Raji (cell line): ENCODE results near the gene AMFR.

ENCODE experiments used
- POLR2A ChIP-seq: IDR thresholded peaks from 2 replicates; pipeline ENCODE4 v1.6.1; 2011; ENCODE audit warnings: low read depth, low read length, control low read depth; ENCODE audit not compliant: insufficient read depth

The AMFR gene

GRCh38 chr16:56425439-56425832 is at the start of gene AMFR:
TSS of gene AMFR (minus strand) at chr16:56425545. CDS start at chr16:56425327, 218 bp downstream.
- 0 out of 2 replicates have a peak, but pooled peaks have one; percentile 51 for TF ChIP-seq POLR2A

GRCh38 chr16:56470666-56471065 is 45.3 kb upstream of the AMFR start:
- no peak for TF ChIP-seq POLR2A

GRCh38 chr16:56470232-56470631 is 44.9 kb upstream of the AMFR start:
- no peak for TF ChIP-seq POLR2A

- no peak for TF ChIP-seq POLR2A
Observed at GRCh38 chr16:56469748-56470147, 44.4 kb upstream of the AMFR start.

- no peak for TF ChIP-seq POLR2A
Observed at GRCh38 chr16:56468800-56469199, 43.5 kb upstream of the AMFR start.

- TF ChIP-seq POLR2A, result no peak
Observed at GRCh38 chr16:56466344-56466743, 41.0 kb upstream of the AMFR start.

- TF ChIP-seq POLR2A, result no peak
Observed at GRCh38 chr16:56463153-56463552, 37.8 kb upstream of the AMFR start.

- TF ChIP-seq POLR2A, result no peak
Observed at GRCh38 chr16:56462064-56462796, 36.9 kb upstream of the AMFR start.

GRCh38 chr16:56460101-56460500 is 34.8 kb upstream of the AMFR start:
- no peak for TF ChIP-seq POLR2A

GRCh38 chr16:56457927-56458470 is 32.7 kb upstream of the AMFR start:
- no peak for TF ChIP-seq POLR2A

- TF ChIP-seq POLR2A, result no peak
Observed at GRCh38 chr16:56451753-56452689, 26.7 kb upstream of the AMFR start.

- peak; percentile 72 for TF ChIP-seq POLR2A
Observed at GRCh38 chr16:56450986-56451752, 25.8 kb upstream of the AMFR start, which contains the start of the genes NUDT21 and OGFOD1. TSS of gene NUDT21 (minus strand) at chr16:56451332. CDS start at chr16:56451202, 130 bp downstream. TSS of gene OGFOD1 (plus strand) at chr16:56451554. CDS start at chr16:56451613, 59 bp downstream.

- no peak for TF ChIP-seq POLR2A
Observed at GRCh38 chr16:56450275-56450985, 25.1 kb upstream of the AMFR start.

- no peak for TF ChIP-seq POLR2A
Observed at GRCh38 chr16:56448005-56448404, 22.7 kb upstream of the AMFR start.
